ENCODE results near the gene HGS.

Gene HGS

GRCh38 chr17:81717766-81718089 is 33.9 kb downstream of the HGS start:
- no peak overlapping the region for H3K9ac ChIP-seq (ENCODE audit: low read depth in 1 of 2, low read length in 2 of 2)
- H3K9me3 ChIP-seq (ENCODE audit: control insufficient read depth in 2 of 2, low read length in 2 of 2), result no peaks in the 10 kb centered on the region
- H3K27ac ChIP-seq (ENCODE audit: low read depth in 2 of 2, low read length in 2 of 2), result no peak overlapping the region
- H3K4me1 ChIP-seq (ENCODE audit: control insufficient read depth in 2 of 2, insufficient read depth in 2 of 2, low read length in 2 of 2), result peaks cover 26 to 27% of the 10 kb centered on the region in 2 donors
- H3K36me3 ChIP-seq (ENCODE audit: control insufficient read depth in 2 of 2, insufficient read depth in 2 of 2, low read length in 2 of 2), result peaks cover 0 to 9% of the 10 kb centered on the region in 2 donors
- no peaks in the 10 kb centered on the region for H3K27me3 ChIP-seq (ENCODE audit: control insufficient read depth in 2 of 2, insufficient read depth in 2 of 2, low read length in 2 of 2)
- no peak overlapping the region for H3K4me3 ChIP-seq (ENCODE audit: low read length in 2 of 2)

- H3K9me3 ChIP-seq (ENCODE audit: control insufficient read depth in 2 of 2, low read length in 2 of 2), result no peaks in the 10 kb centered on the region
- no peaks in the 10 kb centered on the region for H3K27me3 ChIP-seq (ENCODE audit: control insufficient read depth in 2 of 2, insufficient read depth in 2 of 2, low read length in 2 of 2)
- H3K4me1 ChIP-seq (ENCODE audit: control insufficient read depth in 2 of 2, insufficient read depth in 2 of 2, low read length in 2 of 2), result peaks cover 27 to 29% of the 10 kb centered on the region in 2 donors
- no peak overlapping the region for H3K9ac ChIP-seq (ENCODE audit: low read depth in 1 of 2, low read length in 2 of 2)
- no peak overlapping the region for H3K4me3 ChIP-seq (ENCODE audit: low read length in 2 of 2)
- H3K36me3 ChIP-seq (ENCODE audit: control insufficient read depth in 2 of 2, insufficient read depth in 2 of 2, low read length in 2 of 2), result peaks cover 0 to 9% of the 10 kb centered on the region in 2 donors
- H3K27ac ChIP-seq (ENCODE audit: low read depth in 2 of 2, low read length in 2 of 2), result no peak overlapping the region
Measured at GRCh38 chr17:81719410-81720266, 35.8 kb downstream of the HGS start.

GRCh38 chr17:81720267-81721071 is 36.7 kb downstream of the HGS start:
- Histone ChIP-seq H3K36me3 (ENCODE audit: control insufficient read depth in 2 of 2, insufficient read depth in 2 of 2, low read length in 2 of 2) (peaks cover 0 to 7% of the 10 kb centered on the region in 2 donors), H3K27ac (ENCODE audit: low read depth in 2 of 2, low read length in 2 of 2) (no peak overlapping the region), H3K27me3 (ENCODE audit: control insufficient read depth in 2 of 2, insufficient read depth in 2 of 2, low read length in 2 of 2) (no peaks in the 10 kb centered on the region), H3K9ac (ENCODE audit: low read depth in 1 of 2, low read length in 2 of 2) (no peak overlapping the region), H3K4me1 (ENCODE audit: control insufficient read depth in 2 of 2, insufficient read depth in 2 of 2, low read length in 2 of 2) (peaks cover 27 to 29% of the 10 kb centered on the region in 2 donors), H3K9me3 (ENCODE audit: control insufficient read depth in 2 of 2, low read length in 2 of 2) (no peaks in the 10 kb centered on the region), H3K4me3 (ENCODE audit: low read length in 2 of 2) (no peak overlapping the region)

GRCh38 chr17:81722184-81723120 is 38.6 kb downstream of the HGS start:
- Histone ChIP-seq H3K4me1 (ENCODE audit: control insufficient read depth in 2 of 2, insufficient read depth in 2 of 2, low read length in 2 of 2) (peaks cover 27 to 32% of the 10 kb centered on the region in 2 donors), H3K27me3 (ENCODE audit: control insufficient read depth in 2 of 2, insufficient read depth in 2 of 2, low read length in 2 of 2) (no peaks in the 10 kb centered on the region), H3K4me3 (ENCODE audit: low read length in 2 of 2) (peak overlapping the region in 1 of 2 donors; percentile 20), H3K9ac (ENCODE audit: low read depth in 1 of 2, low read length in 2 of 2) (peak overlapping the region in 1 of 2 donors; percentile 37), H3K9me3 (ENCODE audit: control insufficient read depth in 2 of 2, low read length in 2 of 2) (no peaks in the 10 kb centered on the region), H3K36me3 (ENCODE audit: control insufficient read depth in 2 of 2, insufficient read depth in 2 of 2, low read length in 2 of 2) (peaks cover 0 to 7% of the 10 kb centered on the region in 2 donors), H3K27ac (ENCODE audit: low read depth in 2 of 2, low read length in 2 of 2) (peak overlapping the region; percentile 76 to 81)

- Histone ChIP-seq H3K4me1 (ENCODE audit: control insufficient read depth in 2 of 2, insufficient read depth in 2 of 2, low read length in 2 of 2) (peaks cover 27 to 32% of the 10 kb centered on the region in 2 donors), H3K9ac (ENCODE audit: low read depth in 1 of 2, low read length in 2 of 2) (peak overlapping the region in 1 of 2 donors; percentile 24), H3K27me3 (ENCODE audit: control insufficient read depth in 2 of 2, insufficient read depth in 2 of 2, low read length in 2 of 2) (no peaks in the 10 kb centered on the region), H3K4me3 (ENCODE audit: low read length in 2 of 2) (no peak overlapping the region), H3K9me3 (ENCODE audit: control insufficient read depth in 2 of 2, low read length in 2 of 2) (no peaks in the 10 kb centered on the region), H3K27ac (ENCODE audit: low read depth in 2 of 2, low read length in 2 of 2) (peak overlapping the region; percentile 65 to 70), H3K36me3 (ENCODE audit: control insufficient read depth in 2 of 2, insufficient read depth in 2 of 2, low read length in 2 of 2) (peaks cover 0 to 2% of the 10 kb centered on the region in 2 donors)
Measured at GRCh38 chr17:81723651-81724209, 39.9 kb downstream of the HGS start.

GRCh38 chr17:81725439-81725838 is 41.6 kb downstream of the HGS start:
- no peak overlapping the region for H3K9ac ChIP-seq (ENCODE audit: low read depth in 1 of 2, low read length in 2 of 2)
- no peaks in the 10 kb centered on the region for H3K27me3 ChIP-seq (ENCODE audit: control insufficient read depth in 2 of 2, insufficient read depth in 2 of 2, low read length in 2 of 2)
- H3K36me3 ChIP-seq (ENCODE audit: control insufficient read depth in 2 of 2, insufficient read depth in 2 of 2, low read length in 2 of 2), result peaks cover 0 to under 1% of the 10 kb centered on the region in 2 donors
- H3K27ac ChIP-seq (ENCODE audit: low read depth in 2 of 2, low read length in 2 of 2), result no peak overlapping the region
- H3K9me3 ChIP-seq (ENCODE audit: control insufficient read depth in 2 of 2, low read length in 2 of 2), result no peaks in the 10 kb centered on the region
- no peak overlapping the region for H3K4me3 ChIP-seq (ENCODE audit: low read length in 2 of 2)
- peaks cover 27 to 32% of the 10 kb centered on the region in 2 donors for H3K4me1 ChIP-seq (ENCODE audit: control insufficient read depth in 2 of 2, insufficient read depth in 2 of 2, low read length in 2 of 2)

- no peaks in the 10 kb centered on the region for H3K36me3 ChIP-seq (ENCODE audit: control insufficient read depth in 2 of 2, insufficient read depth in 2 of 2, low read length in 2 of 2)
- no peak overlapping the region for H3K27ac ChIP-seq (ENCODE audit: low read depth in 2 of 2, low read length in 2 of 2)
- no peak overlapping the region for H3K9ac ChIP-seq (ENCODE audit: low read depth in 1 of 2, low read length in 2 of 2)
- peaks cover 27 to 32% of the 10 kb centered on the region in 2 donors for H3K4me1 ChIP-seq (ENCODE audit: control insufficient read depth in 2 of 2, insufficient read depth in 2 of 2, low read length in 2 of 2)
- no peak overlapping the region for H3K4me3 ChIP-seq (ENCODE audit: low read length in 2 of 2)
- H3K9me3 ChIP-seq (ENCODE audit: control insufficient read depth in 2 of 2, low read length in 2 of 2), result no peaks in the 10 kb centered on the region
- H3K27me3 ChIP-seq (ENCODE audit: control insufficient read depth in 2 of 2, insufficient read depth in 2 of 2, low read length in 2 of 2), result no peaks in the 10 kb centered on the region
Measured at GRCh38 chr17:81726004-81726403, 42.2 kb downstream of the HGS start.

- Histone ChIP-seq H3K27ac (ENCODE audit: low read depth in 2 of 2, low read length in 2 of 2) (peak overlapping the region; percentile 71 to 89), H3K9me3 (ENCODE audit: control insufficient read depth in 2 of 2, low read length in 2 of 2) (no peaks in the 10 kb centered on the region), H3K9ac (ENCODE audit: low read depth in 1 of 2, low read length in 2 of 2) (peak overlapping the region in 1 of 2 donors; percentile 58), H3K27me3 (ENCODE audit: control insufficient read depth in 2 of 2, insufficient read depth in 2 of 2, low read length in 2 of 2) (no peaks in the 10 kb centered on the region), H3K4me3 (ENCODE audit: low read length in 2 of 2) (peak overlapping the region; percentile 48 to 60), H3K36me3 (ENCODE audit: control insufficient read depth in 2 of 2, insufficient read depth in 2 of 2, low read length in 2 of 2) (no peaks in the 10 kb centered on the region), H3K4me1 (ENCODE audit: control insufficient read depth in 2 of 2, insufficient read depth in 2 of 2, low read length in 2 of 2) (peaks cover 16 to 23% of the 10 kb centered on the region in 2 donors)
Measured at GRCh38 chr17:81727324-81728031, 43.7 kb downstream of the HGS start.

Measured in mucosa of rectum (tissue), 2 donors.